HG03575 (cell line): ENCODE measurements around the gene SNF8.

Experiments used
- ATAC-seq: cut with Tn5 transposase; IDR thresholded peaks from one replicate; pipeline ENCODE4 v1.9.1; 2021; ENCODE audit not compliant: unreplicated experiment, insufficient number of reproducible peaks, low FRiP score; ENCODE audit errors: extremely low read depth

The SNF8 gene

GRCh38 chr17:48933035-48933434 is 11.6 kb downstream of the SNF8 start:
- ATAC-seq: no peak

GRCh38 chr17:48930435-48930873 is 14.2 kb downstream of the SNF8 start:
- no peak for ATAC-seq

- ATAC-seq: no peak
These were observed 14.9 kb downstream of the SNF8 start for GRCh38 chr17:48929812-48930165.

- ATAC-seq: no peak
These were observed 15.5 kb downstream of the SNF8 start for GRCh38 chr17:48928876-48929811.

GRCh38 chr17:48927978-48928745 is 16.5 kb downstream of the SNF8 start:
- ATAC-seq: no peak

- no peak for ATAC-seq
These were observed 18.7 kb downstream of the SNF8 start for GRCh38 chr17:48925991-48926342.

GRCh38 chr17:48925251-48925990 is 19.2 kb downstream of the SNF8 start:
- no peak for ATAC-seq

- no peak for ATAC-seq
These were observed 29.0 kb downstream of the SNF8 start for GRCh38 chr17:48915459-48916282.

GRCh38 chr17:48912476-48912875 is 32.2 kb downstream of the SNF8 start:
- ATAC-seq: no peak

GRCh38 chr17:48910370-48910769 is 34.3 kb downstream of the SNF8 start:
- no peak for ATAC-seq

GRCh38 chr17:48909783-48910182 is 34.9 kb downstream of the SNF8 start:
- no peak for ATAC-seq

GRCh38 chr17:48908853-48909394 is 35.7 kb downstream of the SNF8 start:
- ATAC-seq: no peak

GRCh38 chr17:48908047-48908843 is 36.4 kb downstream of the SNF8 start, which contains the start of gene UBE2Z:
TSS of gene UBE2Z (plus strand) at chr17:48908407. CDS start at chr17:48908504, 97 bp downstream.
- ATAC-seq: no peak

- no peak for ATAC-seq
These were observed 37.0 kb downstream of the SNF8 start for GRCh38 chr17:48907713-48908046.

- no peak for ATAC-seq
These were observed 38.6 kb downstream of the SNF8 start for GRCh38 chr17:48905987-48906515.

GRCh38 chr17:48904428-48904827 is 40.2 kb downstream of the SNF8 start:
- no peak for ATAC-seq

GRCh38 chr17:48903401-48903800 is 41.2 kb downstream of the SNF8 start:
- no peak for ATAC-seq
